GM06990 (cell line): ENCODE results near the gene EPHA8.

Source experiments
- DNase-seq: peaks from one replicate; pipeline ENCODE4 v3.0.0-alpha.2; 2011; ENCODE audit not compliant: insufficient read length; ENCODE audit errors: extremely low read depth
- H3K27me3 ChIP-seq: replicated peaks from 2 replicates; pipeline ENCODE4 v1.6.0; 2011; ENCODE audit warnings: low read length; ENCODE audit not compliant: control insufficient read depth, insufficient read depth
- H3K36me3 ChIP-seq: 2 replicates; pipeline ENCODE4 v1.5.1; 2011; ENCODE audit warnings: low read length; ENCODE audit not compliant: control insufficient read depth, insufficient read depth
- H3K4me3 ChIP-seq: replicated peaks from 2 replicates; pipeline ENCODE4 v1.5.1; 2011; ENCODE audit warnings: low read depth, mild to moderate bottlenecking, control low read depth, low read length
- TF ChIP-seq, protein P1 (sequence below): IDR thresholded peaks from 2 replicates; pipeline ENCODE4 v1.5.1; 2011; ENCODE audit warnings: low read length, control low read depth, mild to moderate bottlenecking, inconsistent platforms; ENCODE audit not compliant: insufficient read depth, poor library complexity, severe bottlenecking

The EPHA8 gene

DNA sequence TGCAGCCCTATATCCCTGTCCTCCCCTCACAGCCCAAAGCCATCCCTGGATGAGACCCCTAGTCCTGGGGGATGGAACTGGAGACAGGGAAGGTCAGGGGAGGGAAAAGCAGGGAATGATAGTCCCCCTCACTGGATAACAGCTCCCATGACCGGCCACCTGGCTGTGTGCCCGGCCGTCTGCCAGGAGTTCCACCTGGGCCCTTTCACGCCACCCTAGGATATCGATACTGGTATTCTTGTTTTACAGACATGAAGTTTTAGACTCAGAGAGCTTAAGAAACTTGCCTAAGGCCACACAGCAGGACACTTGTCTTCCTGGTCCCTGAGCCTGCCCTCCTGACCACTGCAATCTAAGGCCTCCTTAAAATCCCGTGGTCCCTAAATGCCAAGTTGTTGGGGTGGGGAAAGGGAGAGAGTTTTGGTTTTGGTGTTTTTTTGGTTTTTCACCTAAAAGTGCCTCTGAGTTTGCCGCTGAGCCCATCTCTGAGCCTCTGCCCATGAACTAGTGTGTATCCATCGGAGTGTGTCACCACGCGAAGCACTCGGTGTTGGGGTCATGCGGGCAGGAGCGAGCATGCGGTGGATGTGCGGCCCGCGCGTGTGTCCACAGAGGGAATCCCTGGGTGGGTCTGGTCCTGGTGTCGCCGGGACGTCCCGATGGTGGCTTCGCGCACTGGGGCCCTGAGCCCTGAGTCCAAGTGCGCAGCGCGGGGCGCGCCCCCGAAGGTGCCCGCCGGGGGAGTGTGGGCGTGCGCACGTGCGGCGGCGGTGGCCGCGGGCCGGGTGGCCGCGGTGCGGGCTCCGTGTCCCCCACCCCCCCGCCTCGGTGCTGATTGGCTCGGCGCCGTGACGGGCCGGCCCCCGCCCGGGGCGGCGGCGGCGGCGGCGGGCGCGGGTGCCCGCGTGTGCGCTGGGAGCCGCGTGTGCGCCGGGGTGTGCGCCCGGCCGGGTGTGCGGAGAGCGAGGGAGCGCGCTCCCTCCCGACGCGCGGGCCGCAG, at the start of gene EPHA8:
Gene EPHA8, plus strand, starts transcription at position 906 of the 1,000 bp plus-strand sequence. CDS start 147 bp downstream, outside the sequence.
- H3K27me3 ChIP-seq = peaks cover 7% of the 10 kb centered on the region
- DNase-seq = no peak
- TF ChIP-seq, protein P1, sequence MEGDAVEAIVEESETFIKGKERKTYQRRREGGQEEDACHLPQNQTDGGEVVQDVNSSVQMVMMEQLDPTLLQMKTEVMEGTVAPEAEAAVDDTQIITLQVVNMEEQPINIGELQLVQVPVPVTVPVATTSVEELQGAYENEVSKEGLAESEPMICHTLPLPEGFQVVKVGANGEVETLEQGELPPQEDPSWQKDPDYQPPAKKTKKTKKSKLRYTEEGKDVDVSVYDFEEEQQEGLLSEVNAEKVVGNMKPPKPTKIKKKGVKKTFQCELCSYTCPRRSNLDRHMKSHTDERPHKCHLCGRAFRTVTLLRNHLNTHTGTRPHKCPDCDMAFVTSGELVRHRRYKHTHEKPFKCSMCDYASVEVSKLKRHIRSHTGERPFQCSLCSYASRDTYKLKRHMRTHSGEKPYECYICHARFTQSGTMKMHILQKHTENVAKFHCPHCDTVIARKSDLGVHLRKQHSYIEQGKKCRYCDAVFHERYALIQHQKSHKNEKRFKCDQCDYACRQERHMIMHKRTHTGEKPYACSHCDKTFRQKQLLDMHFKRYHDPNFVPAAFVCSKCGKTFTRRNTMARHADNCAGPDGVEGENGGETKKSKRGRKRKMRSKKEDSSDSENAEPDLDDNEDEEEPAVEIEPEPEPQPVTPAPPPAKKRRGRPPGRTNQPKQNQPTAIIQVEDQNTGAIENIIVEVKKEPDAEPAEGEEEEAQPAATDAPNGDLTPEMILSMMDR = no peak
- no peak within 1 kb of the TSS for H3K4me3 ChIP-seq
- H3K36me3 ChIP-seq = no peaks in the 10 kb centered on the region

DNA sequence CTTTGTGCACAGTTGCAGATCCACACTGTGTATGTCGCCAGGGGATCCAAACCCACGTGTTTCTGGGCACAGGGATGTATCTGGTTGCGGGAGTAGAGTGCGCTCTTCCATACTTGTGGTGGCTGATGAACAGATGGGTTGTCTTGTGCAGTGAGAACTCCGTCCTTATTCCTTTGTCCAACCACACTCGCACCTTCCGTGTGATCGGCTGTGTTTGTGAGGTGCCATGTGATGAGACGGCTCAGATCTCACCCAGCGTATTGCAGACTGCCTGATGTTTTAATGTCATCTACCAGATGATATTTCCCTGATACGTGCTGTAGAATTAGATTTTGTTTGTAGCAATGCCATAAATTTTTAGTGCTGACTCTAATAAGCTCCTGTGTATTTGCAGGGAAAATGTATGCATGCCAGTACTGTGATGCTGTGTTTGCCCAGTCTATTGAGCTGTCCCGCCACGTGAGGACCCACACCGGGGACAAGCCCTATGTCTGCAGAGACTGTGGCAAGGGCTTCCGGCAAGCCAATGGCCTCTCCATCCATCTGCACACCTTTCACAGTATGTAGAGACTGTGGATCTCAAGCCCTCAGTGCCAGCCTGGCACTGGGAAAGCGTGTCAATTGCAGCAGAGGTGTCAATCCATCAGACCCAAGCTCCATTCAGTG, 46.2 kb upstream of the EPHA8 start:
- DNase-seq = no peak
- no peaks in the 10 kb centered on the region for H3K27me3 ChIP-seq
- TF ChIP-seq, protein P1 = no peak
- H3K4me3 ChIP-seq = no peak overlapping the region
- peaks cover 28% of the 10 kb centered on the region for H3K36me3 ChIP-seq

- no peak overlapping the region for H3K4me3 ChIP-seq
- DNase-seq = no peak
- TF ChIP-seq, protein P1 = no peak
- H3K27me3 ChIP-seq = no peaks in the 10 kb centered on the region
- H3K36me3 ChIP-seq = peaks cover 22% of the 10 kb centered on the region
These were observed 45.3 kb upstream of the EPHA8 start for GRCh38 chr1:22517956-22518355.

DNA sequence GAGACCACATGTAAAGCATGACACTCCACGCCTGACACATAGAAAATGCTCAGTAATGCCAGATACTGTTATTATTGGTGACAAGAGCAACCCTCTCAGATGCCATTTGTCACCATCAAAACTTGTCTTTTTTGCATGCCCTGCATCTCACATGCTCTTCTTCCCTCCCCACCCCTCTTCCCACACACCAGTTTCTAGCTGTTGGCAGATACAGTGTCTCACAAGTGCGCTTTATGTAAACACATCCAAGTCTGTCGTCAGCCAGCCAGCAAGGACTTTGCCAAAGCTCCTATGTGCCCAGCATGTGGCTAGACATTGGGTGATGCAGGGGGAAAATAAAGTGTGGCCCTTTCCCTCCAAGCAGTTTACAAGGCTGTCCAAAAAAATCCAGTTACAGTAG, 44.9 kb upstream of the EPHA8 start:
- no peak overlapping the region for H3K4me3 ChIP-seq
- TF ChIP-seq, protein P1 = no peak
- peaks cover 22% of the 10 kb centered on the region for H3K36me3 ChIP-seq
- no peaks in the 10 kb centered on the region for H3K27me3 ChIP-seq
- DNase-seq = no peak

- no peak overlapping the region for H3K4me3 ChIP-seq
- H3K36me3 ChIP-seq = peaks cover 31% of the 10 kb centered on the region
- DNase-seq = no peak
- TF ChIP-seq, protein P1 = no peak
- H3K27me3 ChIP-seq = no peaks in the 10 kb centered on the region
These were observed 42.4 kb upstream of the EPHA8 start for GRCh38 chr1:22520871-22521270.
